ENCODE results near the gene DDX49. TPM values are rescaled to one million over a fixed set of nuclear protein-coding genes. Genes with fewer than 3 reads are reported as not detected.
A peak's percentile ranks its signal among the peaks of the same experiment; 100 is the strongest.

DDX49 gene
- total RNA-seq, 2 donors from 2014 or later: 34.5 to 41.7 TPM

GRCh38 chr19:18894254-18895037 lies 25.1 kb upstream of the DDX49 start:
- ATAC-seq (ENCODE audit: insufficient number of reproducible peaks, low FRiP score, low read depth) (no peak), DNase-seq (ENCODE audit: low spot score) (no peak)
- no peak overlapping the region for H3K4me3 ChIP-seq

GRCh38 chr19:18895038-18895823 lies 24.3 kb upstream of the DDX49 start:
- ATAC-seq (ENCODE audit: insufficient number of reproducible peaks, low FRiP score, low read depth): no peak
- peak overlapping the region; percentile 44 for H3K4me3 ChIP-seq
- no peak for DNase-seq (ENCODE audit: low spot score)
- no peaks in the 10 kb centered on the region for H3K9me3 ChIP-seq
- TF ChIP-seq CTCF (IDR thresholded peaks at IDR 0.05): no peak
- no peaks in the 10 kb centered on the region for H3K27me3 ChIP-seq (replicated peaks; ENCODE audit: insufficient read depth)
- H3K36me3 ChIP-seq: peaks cover 13% of the 10 kb centered on the region
- H3K27ac ChIP-seq: no peak overlapping the region
- peaks cover 3 to 21% of the 10 kb centered on the region in 2 donors for H3K4me1 ChIP-seq (ENCODE audit: control insufficient read depth in 1 of 2, low read depth in 2 of 2)

More at GRCh38 chr19:18894254-18895037, 25.1 kb upstream of the DDX49 start:
- Histone ChIP-seq H3K9me3 (no peaks in the 10 kb centered on the region), H3K36me3 (peaks cover 6% of the 10 kb centered on the region), H3K27ac (no peak overlapping the region), H3K27me3 (replicated peaks; ENCODE audit: insufficient read depth) (no peaks in the 10 kb centered on the region), H3K4me1 (ENCODE audit: control insufficient read depth in 1 of 2, low read depth in 2 of 2) (peaks cover 3 to 21% of the 10 kb centered on the region in 2 donors)
- no peak for TF ChIP-seq CTCF (IDR thresholded peaks at IDR 0.05)

GRCh38 chr19:18895824-18896341 lies 23.6 kb upstream of the DDX49 start, which contains the start of gene CERS1:
Gene CERS1, minus strand, starts transcription at chr19:18896158. Its CDS starts 86 bp downstream, at chr19:18896072.
- Histone ChIP-seq H3K4me3 (peak within 1 kb of the TSS; percentile 44), H3K9me3 (no peaks in the 10 kb centered on the region), H3K4me1 (ENCODE audit: control insufficient read depth in 1 of 2, low read depth in 2 of 2) (peaks cover 3 to 21% of the 10 kb centered on the region in 2 donors), H3K27ac (no peak within 1 kb of the TSS), H3K36me3 (peaks cover 19% of the 10 kb centered on the region), H3K27me3 (replicated peaks; ENCODE audit: insufficient read depth) (no peaks in the 10 kb centered on the region)
- no peak for TF ChIP-seq CTCF (IDR thresholded peaks at IDR 0.05)
- DNase-seq (ENCODE audit: low spot score) (no peak), ATAC-seq (ENCODE audit: insufficient number of reproducible peaks, low FRiP score, low read depth) (no peak)

GRCh38 chr19:18896421-18896841 lies 23.1 kb upstream of the DDX49 start:
- no peaks in the 10 kb centered on the region for H3K9me3 ChIP-seq
- no peak for TF ChIP-seq CTCF (IDR thresholded peaks at IDR 0.05)
- DNase-seq (ENCODE audit: low spot score): no peak
- no peaks in the 10 kb centered on the region for H3K27me3 ChIP-seq (replicated peaks; ENCODE audit: insufficient read depth)
- H3K4me1 ChIP-seq (ENCODE audit: control insufficient read depth in 1 of 2, low read depth in 2 of 2): peaks cover 3 to 21% of the 10 kb centered on the region in 2 donors
- H3K4me3 ChIP-seq: no peak overlapping the region
- ATAC-seq (ENCODE audit: insufficient number of reproducible peaks, low FRiP score, low read depth): no peak
- no peak overlapping the region for H3K27ac ChIP-seq
- H3K36me3 ChIP-seq: peaks cover 25% of the 10 kb centered on the region

Measured in thoracic aorta (tissue), 2 donors.